ENCODE measurements around the gene RAB3D.

DNA sequence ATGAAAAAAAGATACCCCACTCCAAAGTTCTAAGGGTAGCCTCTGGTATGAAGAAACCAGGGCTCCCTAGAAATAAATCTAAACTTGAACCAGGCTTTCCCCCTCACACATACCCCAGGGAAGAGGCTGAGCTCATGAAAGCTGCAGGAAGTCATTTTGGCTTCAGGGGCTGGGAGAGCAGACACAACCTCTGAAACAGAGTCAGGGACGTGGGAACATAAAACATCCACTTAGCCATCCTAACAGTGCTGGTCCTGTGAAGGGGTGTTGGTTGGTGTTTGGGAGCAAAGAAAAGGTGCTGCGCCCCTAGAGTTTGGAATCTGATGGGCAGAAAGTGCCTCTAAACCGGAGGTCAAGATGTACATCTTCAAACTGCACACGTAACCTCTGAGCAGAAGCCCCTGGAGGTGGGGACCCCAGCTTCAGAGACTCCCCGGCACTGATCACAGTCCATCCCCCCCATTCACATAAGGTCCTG, 15.8 kb downstream of the RAB3D start:
- TF ChIP-seq, protein P1, sequence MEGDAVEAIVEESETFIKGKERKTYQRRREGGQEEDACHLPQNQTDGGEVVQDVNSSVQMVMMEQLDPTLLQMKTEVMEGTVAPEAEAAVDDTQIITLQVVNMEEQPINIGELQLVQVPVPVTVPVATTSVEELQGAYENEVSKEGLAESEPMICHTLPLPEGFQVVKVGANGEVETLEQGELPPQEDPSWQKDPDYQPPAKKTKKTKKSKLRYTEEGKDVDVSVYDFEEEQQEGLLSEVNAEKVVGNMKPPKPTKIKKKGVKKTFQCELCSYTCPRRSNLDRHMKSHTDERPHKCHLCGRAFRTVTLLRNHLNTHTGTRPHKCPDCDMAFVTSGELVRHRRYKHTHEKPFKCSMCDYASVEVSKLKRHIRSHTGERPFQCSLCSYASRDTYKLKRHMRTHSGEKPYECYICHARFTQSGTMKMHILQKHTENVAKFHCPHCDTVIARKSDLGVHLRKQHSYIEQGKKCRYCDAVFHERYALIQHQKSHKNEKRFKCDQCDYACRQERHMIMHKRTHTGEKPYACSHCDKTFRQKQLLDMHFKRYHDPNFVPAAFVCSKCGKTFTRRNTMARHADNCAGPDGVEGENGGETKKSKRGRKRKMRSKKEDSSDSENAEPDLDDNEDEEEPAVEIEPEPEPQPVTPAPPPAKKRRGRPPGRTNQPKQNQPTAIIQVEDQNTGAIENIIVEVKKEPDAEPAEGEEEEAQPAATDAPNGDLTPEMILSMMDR (IDR thresholded peaks at IDR 0.05): no peak
- no peak for TF ChIP-seq POLR2A (IDR thresholded peaks at IDR 0.05)

Measured in adrenal gland (tissue), 5 donors.